Chondrocyte (in vitro differentiated cells): ENCODE results near the gene PDZK1. TPM values are rescaled to one million over a fixed set of nuclear protein-coding genes. Genes with fewer than 3 reads are reported as not detected.
"Not testable (repeated sequence)": the region's sequence is repeated elsewhere in the genome, so short reads cannot be mapped to it uniquely, and the experiment has no call there.

ENCODE experiments used
- DNase-seq: peaks from one replicate; pipeline ENCODE4 v3.0.0; 2021; ENCODE audit warnings: mixed read lengths, low spot score
- H3K27ac Mint-ChIP-seq: one replicate; pipeline ENCODE4 v1.8.0; 2021; ENCODE audit warnings: mild to moderate bottlenecking, moderate library complexity, mixed read lengths; ENCODE audit not compliant: unreplicated experiment
- H3K27me3 Mint-ChIP-seq: 2 replicates; pipeline ENCODE4 v1.8.0; 2021; ENCODE audit warnings: low read depth, mixed read lengths
- H3K36me3 Mint-ChIP-seq: 2 replicates; pipeline ENCODE4 v1.8.0; 2021; ENCODE audit warnings: low read depth, mixed read lengths
- H3K4me1 Mint-ChIP-seq: 2 replicates; pipeline ENCODE4 v1.8.0; 2021; ENCODE audit warnings: low read depth, mild to moderate bottlenecking, mixed read lengths
- H3K4me3 Mint-ChIP-seq: one replicate; pipeline ENCODE4 v1.8.0; 2021; ENCODE audit warnings: mild to moderate bottlenecking, moderate library complexity, mixed read lengths; ENCODE audit not compliant: unreplicated experiment
- H3K9me3 Mint-ChIP-seq: 2 replicates; pipeline ENCODE4 v1.8.0; 2021; ENCODE audit warnings: low read depth, mixed read lengths
- total RNA-seq: library from RNA; stranded (reverse); gene quantifications from 3 replicates; pipeline ENCODE4 v1.2.1, GENCODE V29; 2021
- TF ChIP-seq, protein P1 (sequence below): fragments of 200-600 bp; sonication (generic); IDR thresholded peaks from 2 replicates; pipeline ENCODE4 v1.5.0; 2021; ENCODE audit warnings: antibody characterized with exemption, mild to moderate bottlenecking, moderate library complexity

The PDZK1 gene
- total RNA-seq, 1 donor from 2014 or later, result 0.50 TPM

DNA sequence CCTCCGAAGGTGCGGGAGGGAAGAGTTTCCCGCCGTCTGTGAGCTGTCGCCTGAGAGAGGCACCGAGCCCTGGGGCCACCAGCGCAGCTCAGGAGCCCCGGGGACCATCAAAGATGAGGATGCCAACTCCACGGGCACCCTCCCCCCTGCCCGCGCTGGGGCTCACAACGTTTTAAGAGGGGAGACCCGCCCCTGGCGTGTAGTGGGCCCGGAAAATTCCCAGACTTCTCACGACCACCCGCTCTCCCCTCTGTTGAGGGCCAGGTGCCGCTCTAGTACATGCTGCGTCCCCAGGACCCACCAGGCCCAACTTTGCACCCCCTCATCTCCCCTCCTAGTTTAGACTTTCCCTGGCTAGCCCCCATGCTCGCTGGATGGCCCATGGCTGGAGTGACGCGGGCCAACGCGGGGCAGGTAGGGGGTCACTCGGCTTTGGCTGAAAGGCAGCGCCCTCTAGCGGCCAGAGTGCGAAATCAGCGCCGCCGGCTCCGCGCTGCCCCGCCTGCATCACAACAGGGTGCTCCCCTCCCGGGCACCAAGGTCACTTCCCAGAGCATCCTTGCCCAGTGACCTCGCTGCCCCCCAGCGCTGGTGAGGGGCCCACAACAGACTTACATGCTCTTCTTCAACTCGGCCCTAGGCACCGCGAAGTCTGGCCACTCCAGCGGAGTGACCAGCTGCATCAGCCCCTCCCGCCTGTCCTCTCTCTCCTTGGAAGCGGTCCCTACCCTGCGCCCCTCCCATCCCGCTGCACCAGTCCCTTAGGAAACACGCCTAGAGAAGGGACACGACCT, 13.9 kb upstream of the PDZK1 start:
- TF ChIP-seq, protein P1, sequence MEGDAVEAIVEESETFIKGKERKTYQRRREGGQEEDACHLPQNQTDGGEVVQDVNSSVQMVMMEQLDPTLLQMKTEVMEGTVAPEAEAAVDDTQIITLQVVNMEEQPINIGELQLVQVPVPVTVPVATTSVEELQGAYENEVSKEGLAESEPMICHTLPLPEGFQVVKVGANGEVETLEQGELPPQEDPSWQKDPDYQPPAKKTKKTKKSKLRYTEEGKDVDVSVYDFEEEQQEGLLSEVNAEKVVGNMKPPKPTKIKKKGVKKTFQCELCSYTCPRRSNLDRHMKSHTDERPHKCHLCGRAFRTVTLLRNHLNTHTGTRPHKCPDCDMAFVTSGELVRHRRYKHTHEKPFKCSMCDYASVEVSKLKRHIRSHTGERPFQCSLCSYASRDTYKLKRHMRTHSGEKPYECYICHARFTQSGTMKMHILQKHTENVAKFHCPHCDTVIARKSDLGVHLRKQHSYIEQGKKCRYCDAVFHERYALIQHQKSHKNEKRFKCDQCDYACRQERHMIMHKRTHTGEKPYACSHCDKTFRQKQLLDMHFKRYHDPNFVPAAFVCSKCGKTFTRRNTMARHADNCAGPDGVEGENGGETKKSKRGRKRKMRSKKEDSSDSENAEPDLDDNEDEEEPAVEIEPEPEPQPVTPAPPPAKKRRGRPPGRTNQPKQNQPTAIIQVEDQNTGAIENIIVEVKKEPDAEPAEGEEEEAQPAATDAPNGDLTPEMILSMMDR, result peak; percentile 99
- Mint-ChIP-seq H3K36me3 (no peaks in the 10 kb centered on the region), H3K27ac (no peak overlapping the region), H3K27me3 (no peaks in the 10 kb centered on the region), H3K4me3 (peak overlapping the region; percentile 67), H3K9me3 (no peaks in the 10 kb centered on the region), H3K4me1 (peaks cover 25% of the 10 kb centered on the region)
- DNase-seq, result no peak

DNA sequence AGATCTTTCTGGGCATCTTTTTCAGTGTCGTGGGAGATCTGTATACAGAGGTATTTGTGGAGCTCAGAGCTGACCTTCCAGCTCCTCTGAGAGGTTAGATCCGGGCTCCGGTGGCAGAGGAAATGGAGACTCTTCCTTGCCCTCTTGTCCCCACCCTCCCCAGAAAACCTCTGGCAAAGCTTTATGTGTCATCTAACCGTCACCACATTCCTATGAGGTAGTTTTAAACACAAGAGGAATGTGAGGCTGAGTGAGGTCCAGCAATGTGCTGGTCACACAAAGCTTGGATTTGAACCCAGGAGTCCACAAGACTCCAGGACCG, 13.3 kb upstream of the PDZK1 start:
- H3K27me3 Mint-ChIP-seq, result no peaks in the 10 kb centered on the region
- no peaks in the 10 kb centered on the region for H3K36me3 Mint-ChIP-seq
- H3K4me3 Mint-ChIP-seq, result no peak overlapping the region
- peaks cover 25% of the 10 kb centered on the region for H3K4me1 Mint-ChIP-seq
- TF ChIP-seq, protein P1, result no peak
- no peak for DNase-seq
- no peaks in the 10 kb centered on the region for H3K9me3 Mint-ChIP-seq
- no peak overlapping the region for H3K27ac Mint-ChIP-seq

DNA sequence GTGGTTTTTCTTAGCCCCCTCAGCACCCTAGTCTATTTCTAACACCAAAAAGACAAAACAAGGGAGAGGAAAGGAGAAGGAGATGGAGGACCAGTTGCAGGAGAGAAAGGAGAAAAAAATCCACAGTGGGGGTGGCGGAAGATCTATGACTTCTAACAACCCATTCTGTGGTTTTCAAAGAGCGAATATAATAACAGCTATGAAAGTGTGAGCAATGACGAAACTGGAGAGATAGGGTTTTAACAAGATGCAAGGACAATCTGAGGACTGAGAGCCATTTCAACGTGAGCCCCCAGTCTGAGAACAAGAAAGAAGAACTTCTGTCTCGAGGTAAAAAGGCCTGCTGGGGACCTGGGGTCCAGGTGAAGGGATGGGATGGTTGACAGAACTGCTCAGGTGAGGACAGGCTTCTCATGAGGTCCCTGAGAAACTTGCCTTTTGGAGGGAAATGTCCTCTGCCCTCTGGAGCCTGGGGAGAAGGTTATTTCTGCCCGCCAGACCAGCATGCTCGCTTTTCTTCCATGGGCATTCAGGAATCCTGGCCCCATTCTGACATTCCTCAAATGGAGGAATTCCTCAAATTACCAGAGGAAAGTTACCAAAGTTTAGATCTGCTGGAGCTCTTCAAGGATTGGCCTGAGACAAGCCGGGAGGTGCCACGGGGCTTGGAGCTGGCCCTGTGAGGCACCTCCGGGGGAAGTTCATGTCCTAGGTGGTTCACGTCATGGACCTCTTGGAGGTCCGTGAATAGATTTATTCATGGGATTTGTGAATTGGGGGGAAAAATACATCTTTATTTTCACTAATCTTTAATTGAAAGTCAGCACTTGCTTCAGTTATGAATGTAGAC, 12.3 kb upstream of the PDZK1 start, which contains the start of gene CD160:
TSS of gene CD160 (plus strand) at position 270 of the 850 bp plus-strand sequence. CDS start 8,829 bp downstream, outside the sequence.
- Mint-ChIP-seq H3K27me3 (no peaks in the 10 kb centered on the region), H3K4me3 (no peak within 1 kb of the TSS), H3K36me3 (no peaks in the 10 kb centered on the region), H3K27ac (no peak within 1 kb of the TSS), H3K4me1 (peaks cover 25% of the 10 kb centered on the region), H3K9me3 (no peaks in the 10 kb centered on the region)
- DNase-seq, result no peak
- TF ChIP-seq, protein P1, result no peak

DNA sequence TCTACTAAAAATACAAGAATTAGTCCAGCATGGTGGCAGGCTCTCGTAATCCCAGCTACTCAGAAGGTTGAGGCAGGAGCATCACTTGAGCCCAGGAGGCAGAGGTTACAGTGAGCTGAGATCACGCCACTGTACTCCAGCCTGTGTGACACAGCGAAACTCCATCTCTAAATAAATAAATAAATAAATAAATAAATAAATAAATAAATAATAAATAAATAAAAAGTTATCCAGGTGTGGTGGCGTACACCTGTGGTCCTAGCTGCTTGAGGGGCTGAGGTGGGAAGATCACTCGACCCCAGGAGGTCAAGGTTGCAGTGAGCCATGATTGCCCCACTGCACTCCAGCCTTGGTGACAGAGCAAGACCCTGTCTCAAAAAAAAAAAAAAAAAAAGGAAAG, 11.3 kb upstream of the PDZK1 start:
- H3K27ac Mint-ChIP-seq, H3K4me3 Mint-ChIP-seq, H3K36me3 Mint-ChIP-seq, H3K27me3 Mint-ChIP-seq, H3K9me3 Mint-ChIP-seq, DNase-seq: not testable (repeated sequence)
- peaks cover 25% of the 10 kb centered on the region for H3K4me1 Mint-ChIP-seq

DNA sequence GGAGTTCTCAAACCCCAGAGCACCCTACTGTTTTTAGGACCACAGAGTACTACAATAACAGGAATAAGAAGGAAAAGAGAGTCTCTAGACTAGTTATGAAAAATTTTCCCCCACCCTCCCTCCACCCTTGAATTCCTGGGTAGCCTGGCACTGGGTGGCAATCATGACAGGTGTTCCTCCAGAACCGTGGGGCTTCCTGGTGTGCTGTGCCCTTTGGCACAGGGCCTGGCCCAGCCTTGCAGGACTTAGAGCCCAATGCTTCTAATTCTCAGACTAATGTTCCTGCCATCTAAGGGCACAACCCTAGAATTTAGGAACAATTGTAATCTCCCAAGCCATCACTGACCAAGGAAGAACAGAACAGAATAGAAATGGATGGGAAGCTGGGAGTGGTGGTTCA, 10.7 kb upstream of the PDZK1 start:
- no peaks in the 10 kb centered on the region for H3K9me3 Mint-ChIP-seq
- no peak overlapping the region for H3K4me3 Mint-ChIP-seq
- H3K36me3 Mint-ChIP-seq, result no peaks in the 10 kb centered on the region
- TF ChIP-seq, protein P1, result no peak
- H3K27me3 Mint-ChIP-seq, result no peaks in the 10 kb centered on the region
- DNase-seq, result no peak
- H3K4me1 Mint-ChIP-seq, result peaks cover 25% of the 10 kb centered on the region
- H3K27ac Mint-ChIP-seq, result no peak overlapping the region
